Astrocyte (in vitro differentiated cells and primary cell): ENCODE data around the gene PCDH12. TPM values are rescaled to one million over a fixed set of nuclear protein-coding genes. Genes with fewer than 3 reads are reported as not detected.

Experiments
- DNase-seq: peaks from one replicate; pipeline ENCODE4 v3.0.0-alpha.2; 2010; ENCODE audit warnings: low read depth
- FAIRE-seq: peaks from 2 replicates; lab custom pipeline; 2011; peaks lifted over from hg19 to GRCh38; lab: Jason Lieb, UNC
- H2AFZ ChIP-seq: 2 replicates; pipeline ENCODE4 v1.6.0; 2012; ENCODE audit warnings: low read depth, low read length, inconsistent platforms
- H3K27ac ChIP-seq: 2 replicates; pipeline ENCODE4 v1.5.1; 2011; ENCODE audit warnings: low read depth, low read length, inconsistent platforms
- H3K27me3 ChIP-seq: 2 replicates; pipeline ENCODE4 v1.6.0; 2011; ENCODE audit warnings: low read length, inconsistent platforms; ENCODE audit not compliant: insufficient read depth
- H3K36me3 ChIP-seq: 2 replicates; pipeline ENCODE4 v1.5.1; 2011; ENCODE audit warnings: low read length, inconsistent platforms; ENCODE audit not compliant: insufficient read depth
- H3K4me1 ChIP-seq: 2 replicates; pipeline ENCODE4 v1.5.1; 2011; ENCODE audit warnings: low read length, inconsistent platforms; ENCODE audit not compliant: insufficient read depth
- H3K4me2 ChIP-seq: 2 replicates; pipeline ENCODE4 v1.6.0; 2012; ENCODE audit warnings: low read length, inconsistent platforms
- H3K4me3 ChIP-seq: 2 replicates; pipeline ENCODE4 v1.5.1; 2011; ENCODE audit warnings: low read depth, mild to moderate bottlenecking, low read length, inconsistent platforms; ENCODE audit not compliant: insufficient read depth
- H3K79me2 ChIP-seq: 2 replicates; pipeline ENCODE4 v1.6.0; 2012; ENCODE audit warnings: mild to moderate bottlenecking, low read length, inconsistent platforms; ENCODE audit not compliant: insufficient read depth
- H3K9ac ChIP-seq: 2 replicates; pipeline ENCODE4 v1.6.0; 2012; ENCODE audit warnings: mild to moderate bottlenecking, low read length, inconsistent platforms
- H3K9me3 ChIP-seq: 2 replicates; pipeline ENCODE4 v1.5.1; 2012; ENCODE audit warnings: low read depth, mild to moderate bottlenecking, low read length, inconsistent platforms; ENCODE audit not compliant: insufficient read depth
- H4K20me1 ChIP-seq: 2 replicates; pipeline ENCODE4 v1.6.0; 2012; ENCODE audit warnings: low read length, inconsistent platforms; ENCODE audit not compliant: insufficient read depth
- H3K27ac Mint-ChIP-seq: one replicate; pipeline ENCODE4 v1.8.0; 2021; ENCODE audit warnings: mild to moderate bottlenecking, mixed read lengths; ENCODE audit not compliant: unreplicated experiment
- H3K27me3 Mint-ChIP-seq: one replicate; pipeline ENCODE4 v1.8.0; 2021; ENCODE audit warnings: low read depth, mixed read lengths; ENCODE audit not compliant: unreplicated experiment
- H3K36me3 Mint-ChIP-seq: one replicate; pipeline ENCODE4 v1.8.0; 2021; ENCODE audit warnings: low read depth, mixed read lengths; ENCODE audit not compliant: unreplicated experiment
- H3K4me1 Mint-ChIP-seq: one replicate; pipeline ENCODE4 v1.8.0; 2021; ENCODE audit warnings: low read depth, mixed read lengths; ENCODE audit not compliant: unreplicated experiment
- H3K4me3 Mint-ChIP-seq: one replicate; pipeline ENCODE4 v1.8.0; 2021; ENCODE audit warnings: mild to moderate bottlenecking, moderate library complexity, mixed read lengths; ENCODE audit not compliant: unreplicated experiment
- H3K9me3 Mint-ChIP-seq: one replicate; pipeline ENCODE4 v1.8.0; 2021; ENCODE audit warnings: mild to moderate bottlenecking, mixed read lengths; ENCODE audit not compliant: unreplicated experiment
- EZH2 ChIP-seq: IDR thresholded peaks from 2 replicates; pipeline ENCODE4 v1.6.1; 2012; ENCODE audit warnings: mild to moderate bottlenecking, low read length, inconsistent platforms; ENCODE audit not compliant: insufficient read depth
- total RNA-seq: library from RNA; stranded (reverse); gene quantifications from 2 replicates; pipeline ENCODE4 v1.2.1, GENCODE V29; 2021
- TF ChIP-seq, protein P1 (sequence below): IDR thresholded peaks from 2 replicates; pipeline ENCODE4 v1.5.1; 2011; ENCODE audit warnings: low read depth, mild to moderate bottlenecking, inconsistent platforms, low read length, moderate library complexity; ENCODE audit not compliant: insufficient read depth

The PCDH12 gene
- total RNA-seq, 1 donor from 2014 or later: 0.02 TPM

DNA sequence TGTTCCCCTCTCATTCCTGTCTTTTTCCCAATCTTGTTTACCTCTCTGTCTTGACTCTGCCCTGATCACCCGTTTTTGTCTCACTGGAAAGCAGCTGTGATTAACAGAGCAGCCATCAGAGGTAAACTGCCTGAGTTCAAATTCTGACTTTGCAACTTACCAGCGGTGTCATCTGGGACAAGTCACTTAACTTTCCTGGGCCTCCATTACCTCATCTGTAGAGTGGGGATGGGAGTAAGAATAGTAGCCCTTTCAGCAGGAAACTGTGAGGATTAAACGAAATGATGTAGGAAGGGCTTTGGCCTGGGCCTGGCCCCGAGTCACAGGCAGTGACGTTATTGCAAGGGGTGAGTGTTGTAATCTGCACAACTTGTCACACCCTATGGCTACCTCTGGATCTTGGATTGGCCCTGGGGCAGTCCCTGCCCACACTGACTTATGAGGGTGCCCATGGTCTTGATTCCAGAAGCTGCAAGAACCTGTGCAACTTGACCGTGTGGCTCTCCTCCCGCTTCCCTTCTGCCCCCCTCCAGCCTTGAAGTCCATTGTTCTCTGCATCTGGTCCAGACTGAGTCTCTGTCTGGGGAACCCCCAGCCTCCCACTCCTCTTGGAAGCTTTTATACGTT lies 657 bp upstream of the PCDH12 start:
- Mint-ChIP-seq H3K9me3 (no peaks in the 10 kb centered on the region), H3K27me3 (peaks cover 18% of the 10 kb centered on the region)
- H2AFZ ChIP-seq: no peak overlapping the region

DNA sequence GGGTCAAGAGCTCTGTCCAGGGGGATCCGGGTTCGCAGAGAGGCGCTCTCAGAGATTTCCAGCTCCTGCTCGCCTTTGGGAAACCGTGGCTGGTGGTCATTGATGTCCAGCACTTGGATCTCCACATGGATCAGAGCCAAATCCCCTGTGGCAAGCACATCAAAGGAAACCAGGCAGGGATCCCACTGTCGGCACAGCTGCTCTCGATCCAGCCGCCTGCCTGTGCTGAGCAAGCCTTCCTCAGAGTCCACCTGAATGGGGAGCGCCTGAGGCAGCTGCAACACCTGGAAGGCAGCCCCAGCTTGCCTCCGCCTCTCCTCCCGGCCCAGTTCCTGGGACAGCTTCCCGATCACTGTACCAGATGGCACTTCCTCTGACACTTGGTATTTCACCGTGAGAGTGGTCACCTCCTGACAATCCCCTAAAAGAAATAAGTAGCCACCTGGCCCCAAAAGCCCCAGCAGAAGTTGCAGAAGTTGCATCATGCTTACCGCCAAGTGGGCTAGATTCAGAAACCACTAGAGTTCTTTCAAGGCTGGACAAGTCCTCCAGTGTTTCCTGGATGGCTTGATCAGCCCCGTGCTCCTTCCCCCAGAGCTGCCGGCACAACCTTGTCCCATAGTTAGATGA lies 520 bp downstream of the PCDH12 start:
- Mint-ChIP-seq H3K36me3 (peaks cover 2% of the 10 kb centered on the region), H3K4me1 (peaks cover 2% of the 10 kb centered on the region)
- H3K36me3 ChIP-seq: no peaks in the 10 kb centered on the region

More for the DNA sequence above, 657 bp upstream of the PCDH12 start:
- H3K4me2 ChIP-seq: no peak overlapping the region
- Mint-ChIP-seq H3K27ac (no peak overlapping the region), H3K4me1 (peaks cover 2% of the 10 kb centered on the region), H3K4me3 (no peak overlapping the region), H3K36me3 (peaks cover 2% of the 10 kb centered on the region)
- no peaks in the 10 kb centered on the region for H3K36me3 ChIP-seq
- peaks cover 4% of the 10 kb centered on the region for H3K4me1 ChIP-seq
- H3K9ac ChIP-seq: no peak overlapping the region
- FAIRE-seq: no peak
- no peak overlapping the region for H3K4me3 ChIP-seq
- DNase-seq: no peak
- no peaks in the 10 kb centered on the region for H3K27me3 ChIP-seq
- no peak overlapping the region for H3K27ac ChIP-seq
- H3K9me3 ChIP-seq: no peaks in the 10 kb centered on the region
- H3K79me2 ChIP-seq: no peaks in the 10 kb centered on the region
- TF ChIP-seq, protein P1, sequence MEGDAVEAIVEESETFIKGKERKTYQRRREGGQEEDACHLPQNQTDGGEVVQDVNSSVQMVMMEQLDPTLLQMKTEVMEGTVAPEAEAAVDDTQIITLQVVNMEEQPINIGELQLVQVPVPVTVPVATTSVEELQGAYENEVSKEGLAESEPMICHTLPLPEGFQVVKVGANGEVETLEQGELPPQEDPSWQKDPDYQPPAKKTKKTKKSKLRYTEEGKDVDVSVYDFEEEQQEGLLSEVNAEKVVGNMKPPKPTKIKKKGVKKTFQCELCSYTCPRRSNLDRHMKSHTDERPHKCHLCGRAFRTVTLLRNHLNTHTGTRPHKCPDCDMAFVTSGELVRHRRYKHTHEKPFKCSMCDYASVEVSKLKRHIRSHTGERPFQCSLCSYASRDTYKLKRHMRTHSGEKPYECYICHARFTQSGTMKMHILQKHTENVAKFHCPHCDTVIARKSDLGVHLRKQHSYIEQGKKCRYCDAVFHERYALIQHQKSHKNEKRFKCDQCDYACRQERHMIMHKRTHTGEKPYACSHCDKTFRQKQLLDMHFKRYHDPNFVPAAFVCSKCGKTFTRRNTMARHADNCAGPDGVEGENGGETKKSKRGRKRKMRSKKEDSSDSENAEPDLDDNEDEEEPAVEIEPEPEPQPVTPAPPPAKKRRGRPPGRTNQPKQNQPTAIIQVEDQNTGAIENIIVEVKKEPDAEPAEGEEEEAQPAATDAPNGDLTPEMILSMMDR: no peak
- no peaks in the 10 kb centered on the region for H4K20me1 ChIP-seq

More for the DNA sequence above, 520 bp downstream of the PCDH12 start:
- Histone ChIP-seq H3K9ac (no peak overlapping the region), H3K4me2 (no peak overlapping the region), H3K27me3 (no peaks in the 10 kb centered on the region), H3K79me2 (no peaks in the 10 kb centered on the region), H3K4me1 (peaks cover 4% of the 10 kb centered on the region), H3K27ac (no peak overlapping the region), H3K9me3 (no peaks in the 10 kb centered on the region), H4K20me1 (no peaks in the 10 kb centered on the region), H3K4me3 (no peak overlapping the region), H2AFZ (no peak overlapping the region)
- FAIRE-seq: no peak
- peaks cover 26% of the 10 kb centered on the region for H3K27me3 Mint-ChIP-seq
- H3K4me3 Mint-ChIP-seq: no peak overlapping the region
- no peak for TF ChIP-seq EZH2
- TF ChIP-seq, protein P1: no peak
- no peaks in the 10 kb centered on the region for H3K9me3 Mint-ChIP-seq
- DNase-seq: no peak
- H3K27ac Mint-ChIP-seq: no peak overlapping the region
